ENCODE data around the gene FAM120B.

FAM120B gene

GRCh38 chr6:170287371-170287876 is 19.1 kb upstream of the FAM120B start:
- DNase-seq, result no peak

DNA sequence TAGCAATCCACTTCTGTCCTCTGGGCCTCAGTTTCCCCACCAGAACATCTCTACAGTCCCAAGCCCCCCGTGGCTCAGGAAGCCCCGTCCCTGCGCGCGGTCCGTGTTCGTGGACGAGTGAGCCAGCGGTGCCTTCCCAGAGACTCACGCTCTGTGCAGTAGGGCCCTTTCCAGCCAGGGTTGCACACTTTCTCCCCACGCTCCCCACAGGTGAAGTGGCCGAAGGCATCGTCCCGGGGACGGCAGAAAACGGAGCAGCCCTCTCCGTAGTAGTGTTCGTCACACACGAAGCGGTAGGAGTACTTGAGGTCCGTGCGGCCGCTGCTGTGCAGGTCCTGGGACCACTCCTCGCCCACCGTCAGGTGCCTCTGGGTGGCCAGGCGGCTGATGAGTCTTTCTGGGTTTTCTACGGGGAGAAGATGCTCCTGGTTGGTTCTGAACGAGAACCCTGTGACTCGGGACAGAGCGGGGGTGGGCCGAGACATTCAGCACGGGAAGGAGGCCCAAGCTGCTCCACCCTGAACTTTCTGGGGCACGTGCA is 18.4 kb upstream of the FAM120B start:
- DNase-seq, result no peak

DNA sequence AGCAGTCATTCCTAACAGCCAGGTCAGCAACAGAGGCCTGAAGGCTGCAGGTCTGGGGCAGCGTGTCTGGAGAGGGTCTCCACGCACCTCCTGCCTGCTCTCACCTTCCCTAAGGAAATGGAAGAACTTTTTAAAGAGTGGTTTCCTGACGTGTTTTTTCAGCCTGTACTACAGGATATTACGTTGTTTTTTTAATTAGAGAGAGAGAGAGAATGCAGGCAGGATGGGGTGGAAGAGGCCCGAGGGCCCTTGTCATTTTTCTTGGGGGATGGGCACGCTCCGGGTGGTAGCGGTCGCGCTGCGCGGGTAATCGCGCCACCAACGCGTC is 17.7 kb upstream of the FAM120B start:
- no peak for DNase-seq

DNA sequence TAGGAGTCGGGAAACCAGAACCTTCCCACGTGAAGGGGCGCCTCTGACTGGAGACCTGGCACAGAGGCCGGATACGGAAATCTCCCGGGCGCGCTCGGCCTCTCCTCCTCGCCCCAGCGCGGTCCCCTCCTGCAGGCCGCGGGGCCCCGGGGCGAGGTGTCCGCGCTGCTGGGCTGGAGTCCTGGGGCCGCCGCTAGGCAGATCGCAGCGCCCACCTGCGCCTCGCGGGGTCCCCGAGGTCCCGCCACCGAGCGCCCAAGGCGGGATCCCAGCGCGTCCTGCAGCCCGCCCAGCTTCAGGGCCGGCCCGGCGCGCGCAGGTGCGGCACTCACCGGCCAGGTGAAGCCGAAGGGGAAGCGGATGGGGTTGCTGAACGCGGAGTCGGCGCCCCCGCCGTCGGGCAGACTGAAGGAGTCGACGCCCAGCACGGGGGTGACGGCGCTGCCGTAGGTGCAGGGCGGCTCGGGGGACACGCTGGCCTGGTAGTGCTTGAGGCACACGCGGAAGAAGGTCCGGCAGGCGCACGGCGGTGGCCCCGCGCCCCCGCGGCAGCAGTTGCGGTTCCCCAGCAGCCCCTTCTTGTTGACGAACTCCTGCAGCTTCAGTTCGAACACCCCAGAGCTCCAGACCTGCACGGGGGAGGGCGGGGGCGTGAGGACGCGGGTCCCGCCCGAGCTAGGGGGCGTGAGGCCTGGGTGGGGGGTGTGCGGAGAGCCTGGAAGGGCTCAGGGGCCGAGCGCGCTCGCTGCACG is 17.2 kb upstream of the FAM120B start:
- no peak for DNase-seq

GRCh38 chr6:170289951-170290295 is 16.6 kb upstream of the FAM120B start:
- no peak for DNase-seq

DNA sequence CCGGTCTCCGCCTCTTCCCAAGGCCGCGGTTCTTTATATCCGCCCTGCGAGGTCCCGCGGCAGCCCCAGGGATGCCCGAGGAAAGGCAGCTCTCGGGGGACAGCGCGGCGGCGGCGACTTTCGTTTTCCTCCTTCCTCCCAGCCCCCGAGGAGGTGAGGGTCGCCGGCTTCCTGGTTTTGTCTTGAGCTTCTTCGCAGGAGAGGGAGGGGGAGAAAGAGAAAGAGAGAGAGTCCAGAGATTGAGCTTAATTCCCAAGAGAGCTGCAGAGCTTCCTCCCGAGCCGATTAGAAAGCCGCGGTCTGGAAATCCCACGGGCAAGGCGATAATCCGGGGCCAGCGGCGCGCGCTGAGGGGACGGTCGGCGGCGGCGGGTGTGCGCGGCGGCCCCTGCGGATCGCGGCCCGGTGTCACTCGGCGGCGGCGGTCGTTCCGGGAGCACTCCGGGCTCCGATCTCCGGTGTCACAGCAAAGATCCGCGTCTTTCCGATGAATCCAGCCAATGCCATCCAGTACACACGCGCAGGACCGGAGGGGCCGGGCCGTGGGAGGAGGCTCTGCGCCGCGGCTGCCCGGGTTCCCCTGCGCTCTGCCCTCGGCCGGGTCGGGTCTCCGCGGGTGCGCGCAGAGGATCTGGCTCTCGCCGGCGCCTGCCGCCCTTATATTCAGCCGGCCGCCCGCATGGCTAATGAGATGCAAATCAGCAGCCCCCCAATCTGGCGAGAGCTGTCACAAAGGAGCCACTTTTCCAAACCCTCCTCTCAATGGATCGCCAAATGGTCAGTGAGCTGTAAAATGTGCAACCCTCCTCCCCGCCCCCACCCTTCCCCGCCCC is 16.0 kb upstream of the FAM120B start, which contains the start of gene DLL1:
Gene DLL1, minus strand, starts transcription at position 783 of the 833 bp plus-strand sequence. CDS start 939 bp downstream, outside the sequence.
- DNase-seq, result peak; percentile 53

- peak; percentile 53 for DNase-seq
These were observed 15.1 kb upstream of the FAM120B start for GRCh38 chr6:170291271-170292110.

GRCh38 chr6:170292111-170292406 is 14.5 kb upstream of the FAM120B start:
- DNase-seq, result no peak

DNA sequence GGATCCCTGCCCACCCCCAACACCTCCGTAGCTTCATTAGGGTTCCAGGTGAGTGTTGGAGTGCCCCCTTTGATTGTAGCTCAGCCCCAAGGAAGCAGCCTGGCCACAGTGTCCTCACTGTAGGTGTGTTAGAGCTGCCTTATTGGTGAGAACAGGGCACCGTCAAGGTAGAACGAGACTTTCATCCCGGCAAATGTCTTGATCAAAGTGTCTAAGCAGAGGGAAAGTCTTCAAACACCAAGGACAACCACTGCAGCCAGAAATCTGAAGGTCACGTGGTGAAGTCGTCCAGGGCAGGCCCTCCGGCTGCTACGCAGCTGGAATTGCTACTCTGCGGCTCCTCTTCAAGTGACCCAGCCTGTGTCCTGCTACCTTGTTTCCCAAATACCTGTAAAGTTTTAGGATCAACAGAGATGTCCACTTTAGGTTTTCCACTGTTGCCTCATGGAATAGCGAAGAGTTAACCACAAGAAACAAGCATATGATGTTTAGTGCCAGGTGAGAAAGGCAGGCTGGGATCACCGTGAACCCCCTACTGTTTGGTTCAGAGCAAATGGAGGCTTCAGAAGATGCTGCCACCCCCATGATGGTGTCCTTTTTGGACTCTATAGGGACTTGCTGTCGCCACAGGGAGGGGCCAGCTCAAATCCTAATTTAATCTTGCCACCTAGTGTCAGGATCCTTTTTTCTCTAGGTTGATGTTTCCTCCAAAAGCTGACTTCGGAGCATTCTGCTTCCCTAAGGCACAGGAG is 14.0 kb upstream of the FAM120B start:
- DNase-seq, result no peak

- DNase-seq, result no peak
These were observed 13.0 kb upstream of the FAM120B start for GRCh38 chr6:170293341-170294231.

- DNase-seq, result no peak
These were observed 12.2 kb upstream of the FAM120B start for GRCh38 chr6:170294298-170294730.

- DNase-seq, result no peak
These were observed 11.6 kb upstream of the FAM120B start for GRCh38 chr6:170294813-170295509.

GRCh38 chr6:170295510-170296422 is 10.8 kb upstream of the FAM120B start:
- DNase-seq, result no peak

DNA sequence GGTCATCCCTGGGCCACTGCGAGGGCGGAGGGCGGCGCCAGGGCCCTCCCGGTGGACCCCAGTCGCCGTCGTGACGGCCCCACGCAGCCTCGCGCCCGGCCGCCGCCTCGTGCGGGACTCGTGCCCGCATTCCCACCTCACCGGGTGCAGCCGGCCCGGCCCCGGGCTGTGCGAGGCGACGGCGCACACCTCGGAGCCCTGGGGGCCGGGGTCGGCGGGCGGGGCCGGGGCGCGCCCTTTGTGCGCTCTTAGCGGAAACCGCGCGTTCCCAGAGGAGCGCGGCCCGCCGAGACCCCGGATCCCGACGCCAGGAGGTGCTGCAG is 10.2 kb upstream of the FAM120B start:
- DNase-seq, result no peak

- no peak for DNase-seq
These were observed 9.6 kb upstream of the FAM120B start for GRCh38 chr6:170296746-170297575.

- no peak for DNase-seq
These were observed 8.8 kb upstream of the FAM120B start for GRCh38 chr6:170297576-170298330.

DNA sequence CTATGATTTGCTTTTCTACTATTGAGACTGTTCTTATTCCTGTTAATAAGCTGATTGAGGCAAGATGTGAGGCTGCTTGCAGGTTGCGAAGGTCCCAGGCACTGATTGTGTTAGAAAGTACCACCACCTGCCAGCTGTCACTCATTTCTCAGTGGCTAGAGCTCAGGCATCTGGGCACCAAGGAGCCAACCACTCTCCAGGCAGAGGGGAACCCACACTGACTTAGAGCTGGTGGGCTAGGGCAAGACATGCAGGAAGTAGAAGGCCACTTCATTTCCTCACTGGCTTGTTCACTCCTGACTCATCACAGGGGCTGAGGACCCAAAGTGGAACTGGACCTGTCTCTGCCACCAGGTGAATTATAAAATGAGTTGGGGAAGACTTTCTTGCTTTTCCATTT is 7.9 kb upstream of the FAM120B start:
- DNase-seq, result no peak

DNA sequence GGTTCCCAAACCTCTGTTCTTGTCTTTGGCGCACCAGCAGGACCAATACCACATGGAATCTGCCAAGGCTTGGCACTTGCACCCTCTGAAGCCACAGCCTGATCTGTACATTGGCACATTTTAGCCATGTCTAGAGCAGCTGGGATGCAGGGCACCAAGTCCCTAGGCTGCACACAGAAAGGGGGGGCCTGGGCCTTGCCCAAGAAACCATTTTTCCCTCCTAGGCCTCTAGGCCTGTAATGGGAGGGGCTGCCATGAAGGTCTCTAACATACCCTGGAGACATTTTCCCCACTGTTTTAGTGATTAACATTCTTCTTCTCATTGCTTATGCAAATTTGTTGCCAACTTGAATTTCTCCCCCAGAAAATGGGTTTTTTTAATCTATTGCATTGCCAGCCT is 5.4 kb upstream of the FAM120B start:
- DNase-seq, result no peak
